GM19035 (cell line): ENCODE data around the gene ZNF771.
"Not testable (repeated sequence)": the region's sequence is repeated elsewhere in the genome, so short reads cannot be mapped to it uniquely, and the experiment has no call there.

Experiments
- ATAC-seq: cut with Tn5 transposase; IDR thresholded peaks from one replicate; pipeline ENCODE4 v1.9.1; 2021; ENCODE audit not compliant: unreplicated experiment

The ZNF771 gene

GRCh38 chr16:30429678-30430427 lies 22.4 kb downstream of the ZNF771 start, which contains the start of gene DCTPP1:
Gene DCTPP1 (minus strand): TSS chr16:30430030. CDS start chr16:30429980, 50 bp downstream.
- peak; percentile 95 for ATAC-seq

DNA sequence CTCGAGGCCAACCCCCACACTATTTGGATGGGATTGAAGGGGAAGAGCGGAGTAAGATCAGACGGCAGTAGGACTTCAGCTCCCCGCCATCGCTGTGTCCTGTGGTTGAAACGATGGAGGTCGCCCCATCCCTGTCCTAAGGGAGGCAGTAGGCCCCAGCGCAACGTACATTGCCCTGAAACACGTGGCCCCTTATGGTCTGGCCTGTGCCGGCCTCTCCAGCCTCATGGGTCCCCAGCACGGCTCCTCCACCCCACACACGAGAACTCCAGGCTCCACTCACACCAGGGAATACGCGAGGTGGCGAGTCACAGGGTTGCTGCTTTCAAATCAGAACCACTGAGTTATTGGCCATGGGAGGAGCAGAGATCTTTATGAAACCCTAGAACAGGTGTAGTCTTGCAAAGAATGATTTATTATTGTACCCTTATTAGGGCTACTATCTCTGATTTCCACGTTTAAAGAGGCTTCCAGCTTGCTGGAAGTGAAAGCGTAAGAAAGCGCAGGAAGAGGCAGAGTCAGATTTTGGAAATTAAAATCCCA lies 23.1 kb downstream of the ZNF771 start:
- ATAC-seq = peak; percentile 3

GRCh38 chr16:30434852-30435251 lies 27.4 kb downstream of the ZNF771 start:
- no peak for ATAC-seq

GRCh38 chr16:30437511-30438046 lies 30.2 kb downstream of the ZNF771 start:
- no peak for ATAC-seq

- no peak for ATAC-seq
Observed at GRCh38 chr16:30438835-30439234, 31.4 kb downstream of the ZNF771 start.

DNA sequence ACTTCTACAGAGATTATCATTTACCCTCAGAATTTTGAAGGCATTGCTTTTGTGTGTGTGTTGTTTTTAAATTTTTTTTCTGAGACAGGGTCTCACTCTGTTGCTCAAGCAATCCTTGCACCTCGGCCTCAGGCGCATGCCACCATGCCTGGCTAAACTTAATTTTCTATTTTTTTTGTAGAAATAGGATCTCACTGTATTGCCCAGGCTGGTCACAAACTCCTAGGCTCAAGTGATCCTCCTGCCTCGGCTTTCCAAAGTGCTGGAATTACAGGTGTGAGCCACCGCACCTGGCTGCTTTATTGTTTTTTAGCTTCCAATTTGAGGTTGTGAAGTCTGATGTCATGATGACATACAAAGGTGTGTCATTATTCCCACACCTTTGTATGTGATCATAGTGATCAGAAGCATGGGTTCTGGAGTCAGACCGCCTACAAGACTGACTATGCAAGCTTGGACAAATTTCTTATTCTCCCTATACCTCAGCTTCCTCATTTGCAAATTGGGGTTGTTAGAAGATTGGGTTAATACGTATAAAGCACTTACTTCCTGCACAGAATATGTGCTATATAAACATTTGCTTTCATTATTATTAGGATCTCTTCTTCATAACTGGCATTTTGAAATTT lies 32.4 kb downstream of the ZNF771 start:
- ATAC-seq = no peak

DNA sequence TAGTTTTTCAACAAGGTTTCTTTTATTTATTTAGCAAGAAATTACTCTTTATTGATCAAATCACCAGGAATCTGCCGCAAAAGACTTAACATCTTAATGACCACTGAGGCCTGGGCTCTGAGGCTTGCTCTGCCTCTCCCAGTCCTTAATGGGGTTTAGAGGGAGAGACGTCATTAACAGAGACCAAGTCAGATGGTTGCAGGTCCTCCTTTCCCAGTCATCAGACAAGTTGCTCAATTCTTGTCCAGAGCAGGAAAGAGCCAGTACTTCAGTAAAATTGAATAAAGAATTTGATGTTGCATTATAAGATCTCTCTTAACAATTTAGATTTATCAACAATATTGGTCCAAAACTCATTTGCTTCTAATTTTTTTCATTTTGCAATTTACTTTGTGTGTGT lies 36.2 kb downstream of the ZNF771 start:
- no peak for ATAC-seq

GRCh38 chr16:30444231-30445148 lies 37.1 kb downstream of the ZNF771 start:
- no peak for ATAC-seq

GRCh38 chr16:30445149-30445407 lies 37.7 kb downstream of the ZNF771 start:
- peak; percentile 23 for ATAC-seq

- ATAC-seq = peak; percentile 86
Observed at GRCh38 chr16:30445408-30446202, 38.2 kb downstream of the ZNF771 start, which contains the start of gene SEPHS2. Gene SEPHS2 (minus strand): TSS chr16:30445874. CDS start chr16:30445727, 147 bp downstream.

DNA sequence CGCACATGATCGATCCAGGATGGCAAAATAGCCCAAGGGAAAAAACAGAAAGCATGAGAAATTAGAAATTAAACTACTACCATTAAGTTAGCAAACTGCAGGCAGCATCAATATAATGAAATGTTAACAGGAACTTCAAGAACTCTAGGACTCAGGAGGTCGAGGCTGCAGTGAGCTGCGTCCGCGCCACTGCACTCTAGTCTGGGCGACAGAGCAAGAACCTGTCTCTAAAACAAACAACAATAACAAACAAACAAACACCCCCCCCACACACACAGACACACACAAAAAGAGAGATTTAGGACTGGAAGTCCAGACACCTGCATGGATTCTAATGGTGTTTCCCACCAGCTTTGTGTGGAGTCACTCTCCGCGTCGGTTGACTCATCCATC lies 38.8 kb downstream of the ZNF771 start:
- no peak for ATAC-seq

- no peak for ATAC-seq
Observed at GRCh38 chr16:30447512-30448226, 40.3 kb downstream of the ZNF771 start.

DNA sequence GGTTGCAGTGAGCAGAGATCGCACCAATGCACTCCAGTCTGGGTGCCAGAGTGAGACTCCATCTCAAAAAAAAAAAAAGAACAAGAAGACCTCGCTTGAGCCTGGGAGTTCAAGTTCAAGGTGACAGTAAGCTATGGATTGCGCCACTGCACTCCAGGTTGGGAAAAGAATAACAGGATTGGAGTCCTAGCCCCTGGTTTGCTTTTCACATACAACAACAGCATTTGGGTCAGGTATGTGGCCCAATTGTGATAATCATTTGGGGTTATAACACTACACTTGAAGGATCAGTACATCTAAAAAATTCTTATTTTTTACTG lies 41.7 kb downstream of the ZNF771 start:
- no peak for ATAC-seq

GRCh38 chr16:30452709-30453580 lies 45.5 kb downstream of the ZNF771 start:
- not testable (repeated sequence) for ATAC-seq

- no peak for ATAC-seq
Observed at GRCh38 chr16:30456302-30456701, 48.9 kb downstream of the ZNF771 start.

DNA sequence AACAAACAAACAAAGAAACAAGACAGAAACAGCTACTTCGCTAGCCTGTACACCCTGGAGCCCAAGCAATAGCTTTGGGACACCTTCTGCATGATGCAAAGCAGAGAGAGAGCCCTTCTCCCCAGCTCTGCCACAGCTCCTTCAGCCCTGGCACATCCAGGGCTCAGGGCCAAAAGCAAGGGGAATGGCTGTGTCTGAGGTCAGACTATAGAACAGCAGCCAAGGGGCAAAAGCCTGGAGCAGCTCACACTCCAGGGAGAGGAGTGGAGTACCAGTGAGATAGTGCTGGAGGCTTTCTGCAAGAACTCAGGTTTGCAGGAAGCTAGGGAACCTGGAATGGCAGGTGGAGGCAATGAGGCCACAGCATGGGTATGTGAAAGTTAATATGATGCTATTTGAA lies 49.9 kb downstream of the ZNF771 start:
- ATAC-seq = no peak

DNA sequence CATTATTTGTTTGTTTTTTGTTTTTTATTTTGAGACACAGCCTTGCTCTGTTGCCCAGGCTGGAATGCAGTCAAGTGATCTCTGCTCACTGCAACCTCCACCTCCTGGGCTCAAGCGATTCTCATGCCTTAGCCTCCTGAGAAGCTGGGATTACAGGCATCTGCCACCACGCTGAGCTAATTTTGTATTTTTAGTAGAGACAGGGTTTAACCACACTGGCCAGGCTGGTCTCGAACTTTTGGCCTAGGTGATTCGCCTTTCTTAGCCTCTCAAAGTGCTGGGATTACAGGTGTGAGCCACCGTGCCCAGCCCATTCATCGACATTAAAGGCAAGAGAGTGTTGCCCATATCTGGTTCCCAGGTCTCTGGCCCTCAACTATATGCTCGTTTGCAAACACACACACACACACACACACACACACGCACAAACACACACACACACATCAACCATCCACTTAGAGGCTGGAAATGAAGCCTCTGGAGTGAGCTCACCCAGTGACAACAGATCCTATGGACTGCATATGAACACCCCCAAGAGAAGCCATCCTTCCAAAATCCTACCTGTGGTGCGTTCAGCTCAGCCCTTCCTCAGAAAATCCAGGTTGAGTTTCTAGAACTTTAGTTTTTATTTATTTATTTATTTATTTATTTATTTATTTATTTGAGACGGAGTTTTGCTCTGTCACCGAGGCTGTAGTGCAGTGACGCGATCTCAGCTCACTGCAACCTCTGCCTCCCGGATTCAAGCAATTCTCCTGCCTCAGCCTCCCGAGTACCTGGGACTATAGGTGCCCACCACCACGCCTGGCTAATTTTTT lies 50.5 kb downstream of the ZNF771 start:
- ATAC-seq = no peak
